ENCODE data around the gene BRINP2. TPM values are rescaled to one million over a fixed set of nuclear protein-coding genes. Genes with fewer than 3 reads are reported as not detected.

BRINP2 gene
- total RNA-seq, 1 experiment from 2014 or later: not detected

DNA sequence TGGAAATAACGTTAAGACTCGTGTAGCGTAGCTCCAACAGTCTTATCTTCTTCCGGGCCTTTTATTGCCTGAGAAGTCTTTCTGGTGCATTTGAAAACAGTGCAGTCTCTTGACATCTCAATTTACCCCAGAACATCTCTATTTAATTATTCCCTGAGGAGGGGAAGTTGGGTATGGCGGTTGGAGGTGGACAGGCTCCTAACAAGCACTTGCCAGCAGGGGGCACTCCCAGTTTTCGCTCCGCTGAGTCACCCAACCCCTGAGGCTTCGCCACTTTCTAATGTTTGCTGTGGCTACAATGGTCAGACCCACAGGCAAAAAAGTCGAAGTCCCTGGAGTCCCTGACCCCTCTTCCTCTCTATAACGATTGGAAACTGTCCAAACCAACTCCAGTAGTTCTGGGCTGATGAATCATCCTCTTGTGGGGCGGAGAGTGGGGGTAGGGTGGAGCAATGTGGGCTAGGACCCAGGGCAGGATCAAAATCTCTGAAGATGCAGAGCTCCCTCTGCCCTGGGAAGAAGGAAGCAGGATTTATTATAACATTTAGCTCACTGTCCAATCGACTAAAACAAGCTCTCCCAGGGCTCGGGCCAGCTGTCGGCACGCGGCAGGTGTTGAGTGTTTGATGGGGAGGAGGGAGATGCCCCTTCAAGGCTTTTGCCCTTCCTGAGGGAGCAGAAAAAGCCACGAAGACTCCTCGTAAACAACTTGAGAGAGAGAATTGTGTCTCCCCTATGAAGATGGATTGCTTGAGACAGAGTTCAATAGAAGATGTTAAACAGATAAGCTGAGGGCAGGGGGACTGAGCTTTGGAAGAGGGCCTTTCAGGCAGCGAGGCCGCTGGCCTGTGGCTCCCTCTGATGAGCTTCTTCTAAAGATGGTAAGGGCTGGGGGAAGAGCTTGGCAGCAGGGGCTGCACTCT is 85.7 kb downstream of the BRINP2 start:
- H3K36me3 Mint-ChIP-seq (ENCODE audit: insufficient read depth, unreplicated experiment): peaks cover 5% of the 10 kb centered on the region
- peak overlapping the region; percentile 28 for H3K4me3 Mint-ChIP-seq (ENCODE audit: low read depth, unreplicated experiment)
- peak overlapping the region; percentile 45 for H3K27ac Mint-ChIP-seq (ENCODE audit: unreplicated experiment)

DNA sequence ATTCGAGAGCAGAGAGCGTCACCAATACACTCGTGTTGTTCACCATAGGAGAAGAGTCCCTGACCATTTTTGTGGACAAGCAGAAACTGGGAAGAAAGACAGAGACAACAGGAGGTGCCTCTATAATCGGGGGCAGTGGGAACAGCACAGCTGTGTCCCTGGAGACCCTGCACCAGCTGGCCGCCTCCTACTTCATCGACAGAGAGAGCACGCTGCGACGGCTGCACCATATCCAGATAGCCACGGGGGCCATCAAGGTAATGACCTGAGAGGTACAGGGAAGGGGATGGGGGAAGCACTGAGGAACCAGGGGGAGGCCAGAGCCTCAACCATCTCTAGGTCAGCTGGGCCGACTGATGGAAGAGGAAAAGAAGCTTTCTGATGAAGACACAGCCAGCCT is 86.4 kb downstream of the BRINP2 start:
- no TSS peak for BruUV-seq (replicated peaks)
- Mint-ChIP-seq H3K36me3 (ENCODE audit: insufficient read depth, unreplicated experiment) (peaks cover 5% of the 10 kb centered on the region), H3K9me3 (ENCODE audit: low read depth, unreplicated experiment) (no peaks in the 10 kb centered on the region), H3K27me3 (ENCODE audit: unreplicated experiment) (no peaks in the 10 kb centered on the region), H3K27ac (ENCODE audit: unreplicated experiment) (peak overlapping the region; percentile 45), H3K4me1 (ENCODE audit: low read depth, unreplicated experiment) (peaks cover 34% of the 10 kb centered on the region), H3K4me3 (ENCODE audit: low read depth, unreplicated experiment) (peak overlapping the region; percentile 28)
- intact Hi-C loops (cut with micrococcal nuclease; ENCODE audit: unreplicated experiment): loop anchor here (2.0 to 10.0 kb wide), 4 partner anchors 328 to 690 kb away; no protein-coding TSS in a partner anchor
- TF ChIP-seq, protein P1, sequence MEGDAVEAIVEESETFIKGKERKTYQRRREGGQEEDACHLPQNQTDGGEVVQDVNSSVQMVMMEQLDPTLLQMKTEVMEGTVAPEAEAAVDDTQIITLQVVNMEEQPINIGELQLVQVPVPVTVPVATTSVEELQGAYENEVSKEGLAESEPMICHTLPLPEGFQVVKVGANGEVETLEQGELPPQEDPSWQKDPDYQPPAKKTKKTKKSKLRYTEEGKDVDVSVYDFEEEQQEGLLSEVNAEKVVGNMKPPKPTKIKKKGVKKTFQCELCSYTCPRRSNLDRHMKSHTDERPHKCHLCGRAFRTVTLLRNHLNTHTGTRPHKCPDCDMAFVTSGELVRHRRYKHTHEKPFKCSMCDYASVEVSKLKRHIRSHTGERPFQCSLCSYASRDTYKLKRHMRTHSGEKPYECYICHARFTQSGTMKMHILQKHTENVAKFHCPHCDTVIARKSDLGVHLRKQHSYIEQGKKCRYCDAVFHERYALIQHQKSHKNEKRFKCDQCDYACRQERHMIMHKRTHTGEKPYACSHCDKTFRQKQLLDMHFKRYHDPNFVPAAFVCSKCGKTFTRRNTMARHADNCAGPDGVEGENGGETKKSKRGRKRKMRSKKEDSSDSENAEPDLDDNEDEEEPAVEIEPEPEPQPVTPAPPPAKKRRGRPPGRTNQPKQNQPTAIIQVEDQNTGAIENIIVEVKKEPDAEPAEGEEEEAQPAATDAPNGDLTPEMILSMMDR (IDR thresholded peaks at IDR 0.05; ENCODE audit: unreplicated experiment): no peak
- CTCF ChIA-PET: interaction anchor here (0.6 to 2.6 kb wide), 9 partner anchors 18 to 1966 kb away, joined by 3 to 39 read pairs (median 4); no protein-coding TSS in a partner anchor
- DNase-seq: no peak

More for the DNA sequence above, 85.7 kb downstream of the BRINP2 start:
- TF ChIP-seq, protein P1 (IDR thresholded peaks at IDR 0.05; ENCODE audit: unreplicated experiment): peak; percentile 92
- H3K27me3 Mint-ChIP-seq (ENCODE audit: unreplicated experiment): no peaks in the 10 kb centered on the region
- intact Hi-C loops (cut with micrococcal nuclease; ENCODE audit: unreplicated experiment): loop anchor here (1.0 to 10.0 kb wide), 5 partner anchors 99 to 690 kb away; no protein-coding TSS in a partner anchor
- no peaks in the 10 kb centered on the region for H3K9me3 Mint-ChIP-seq (ENCODE audit: low read depth, unreplicated experiment)
- no TSS peak for BruUV-seq (replicated peaks)
- peaks cover 34% of the 10 kb centered on the region for H3K4me1 Mint-ChIP-seq (ENCODE audit: low read depth, unreplicated experiment)
- DNase-seq: peak; percentile 92
- CTCF ChIA-PET: interaction anchor here (0.6 to 2.6 kb wide), 9 partner anchors 18 to 1966 kb away, joined by 3 to 39 read pairs (median 4); no protein-coding TSS in a partner anchor

DNA sequence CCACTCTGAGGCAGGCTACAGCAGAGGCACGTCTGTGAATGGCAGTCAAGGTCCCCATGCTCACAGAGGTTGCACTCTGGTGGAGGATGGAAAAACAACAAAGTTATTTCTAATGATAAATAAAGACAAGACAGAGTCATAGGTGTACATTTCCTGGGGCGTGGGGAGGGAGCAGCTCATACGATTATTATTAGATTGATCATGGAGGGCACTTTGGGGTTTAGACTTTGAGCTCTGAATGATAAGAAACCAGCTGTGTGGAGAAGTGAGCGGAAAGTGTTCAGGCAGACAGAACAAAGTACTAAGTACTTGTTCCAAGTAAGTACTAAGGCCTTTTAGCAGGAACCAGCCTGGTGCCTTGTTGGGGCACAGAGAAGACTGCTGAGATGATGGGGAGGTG is 86.8 kb downstream of the BRINP2 start:
- no peak overlapping the region for H3K4me3 Mint-ChIP-seq (ENCODE audit: low read depth, unreplicated experiment)
- no peak overlapping the region for H3K27ac Mint-ChIP-seq (ENCODE audit: unreplicated experiment)
- no TSS peak for BruUV-seq (replicated peaks)
- no peaks in the 10 kb centered on the region for H3K9me3 Mint-ChIP-seq (ENCODE audit: low read depth, unreplicated experiment)
- H3K27me3 Mint-ChIP-seq (ENCODE audit: unreplicated experiment): no peaks in the 10 kb centered on the region
- H3K4me1 Mint-ChIP-seq (ENCODE audit: low read depth, unreplicated experiment): peaks cover 34% of the 10 kb centered on the region
- intact Hi-C loops (cut with micrococcal nuclease; ENCODE audit: unreplicated experiment): loop anchor here (2.0 to 10.0 kb wide), 4 partner anchors 327 to 689 kb away; no protein-coding TSS in a partner anchor
- TF ChIP-seq, protein P1 (IDR thresholded peaks at IDR 0.05; ENCODE audit: unreplicated experiment): no peak
- CTCF ChIA-PET: interaction anchor here (0.6 kb wide), 1 partner anchor 1965 kb away, joined by 4 read pairs; no protein-coding TSS in a partner anchor
- H3K36me3 Mint-ChIP-seq (ENCODE audit: insufficient read depth, unreplicated experiment): peaks cover 5% of the 10 kb centered on the region
- DNase-seq: no peak

DNA sequence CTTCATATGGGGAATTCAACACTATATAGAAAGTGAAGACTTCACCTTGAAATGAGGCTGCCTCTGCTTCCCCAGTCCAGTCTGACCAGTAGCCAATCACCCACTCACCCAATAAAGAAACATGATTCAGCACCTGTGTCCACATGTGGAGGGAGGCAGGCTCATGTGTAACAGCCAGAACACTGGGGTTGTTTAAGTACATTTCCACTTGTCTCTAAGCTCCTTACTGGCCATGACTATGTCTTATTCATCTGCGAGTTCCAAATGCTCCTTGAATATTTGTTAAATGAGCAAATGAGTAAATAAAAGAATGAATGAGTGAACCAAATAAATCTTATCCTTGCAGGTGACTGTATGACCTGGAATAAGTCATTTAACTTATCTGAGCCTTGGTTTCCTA is 100.1 kb downstream of the BRINP2 start:
- H3K36me3 Mint-ChIP-seq (ENCODE audit: insufficient read depth, unreplicated experiment): no peaks in the 10 kb centered on the region
- BruUV-seq (replicated peaks): no TSS peak
- TF ChIP-seq, protein P1 (IDR thresholded peaks at IDR 0.05; ENCODE audit: unreplicated experiment): no peak
- peaks cover 34% of the 10 kb centered on the region for H3K4me1 Mint-ChIP-seq (ENCODE audit: low read depth, unreplicated experiment)
- H3K4me3 Mint-ChIP-seq (ENCODE audit: low read depth, unreplicated experiment): no peak overlapping the region
- CTCF ChIA-PET: no interaction called here
- no peak for DNase-seq
- no peaks in the 10 kb centered on the region for H3K9me3 Mint-ChIP-seq (ENCODE audit: low read depth, unreplicated experiment)
- intact Hi-C loops (cut with micrococcal nuclease; ENCODE audit: unreplicated experiment): no loop called here
- H3K27me3 Mint-ChIP-seq (ENCODE audit: unreplicated experiment): peaks cover 16% of the 10 kb centered on the region
- no peak overlapping the region for H3K27ac Mint-ChIP-seq (ENCODE audit: unreplicated experiment)

Measured in Calu3 (cell line).